T47D (cell line): ENCODE results near the gene FOXP2.

Experiments used
- DNase-seq, 2 experiments: peaks; one replicate each; pipeline versions ENCODE4 v3.0.0 to v3.0.0-alpha.2; 2011 to 2012; ENCODE audit warnings: low read depth in 1 of 2, low spot score in 1 of 2
- JUND ChIP-seq: IDR thresholded peaks from 2 replicates; pipeline ENCODE4 v1.6.1; 2012; ENCODE audit warnings: low read depth
- in situ Hi-C: cut with HindIII; loops from 2 replicates; pipeline ENCODE4 v1.10.0; 2016; ENCODE audit warnings: low sequenced_read_pairs, low pct_unique_long_range_greater_than_20kb

The FOXP2 gene

GRCh38 chr7:114700247-114700928 lies 285.8 kb downstream of the FOXP2 start:
- in situ Hi-C loops, result no loop called here
- no peak for TF ChIP-seq JUND
- DNase-seq, result no peak

- no peak for DNase-seq
- no peak for TF ChIP-seq JUND
- in situ Hi-C loops, result no loop called here
Observed at GRCh38 chr7:114703677-114704076, 289.1 kb downstream of the FOXP2 start.

- TF ChIP-seq JUND, result no peak
- in situ Hi-C loops, result no loop called here
- DNase-seq, result no peak
Observed at GRCh38 chr7:114708646-114709045, 294.0 kb downstream of the FOXP2 start.

- DNase-seq, result no peak
- in situ Hi-C loops, result no loop called here
- no peak for TF ChIP-seq JUND
Observed at GRCh38 chr7:114710499-114710898, 295.9 kb downstream of the FOXP2 start.

- no peak for DNase-seq
- no peak for TF ChIP-seq JUND
- in situ Hi-C loops, result no loop called here
Observed at GRCh38 chr7:114711241-114711640, 296.6 kb downstream of the FOXP2 start.

- in situ Hi-C loops, result no loop called here
- no peak for TF ChIP-seq JUND
- no peak for DNase-seq
Observed at GRCh38 chr7:114715907-114716306, 301.3 kb downstream of the FOXP2 start.

GRCh38 chr7:114718861-114719260 lies 304.2 kb downstream of the FOXP2 start:
- no peak for DNase-seq
- TF ChIP-seq JUND, result no peak
- in situ Hi-C loops, result no loop called here

- DNase-seq, result no peak
- TF ChIP-seq JUND, result no peak
- in situ Hi-C loops, result no loop called here
Observed at GRCh38 chr7:114720725-114721124, 306.1 kb downstream of the FOXP2 start.

- DNase-seq, result no peak
- in situ Hi-C loops, result no loop called here
- no peak for TF ChIP-seq JUND
Observed at GRCh38 chr7:114722562-114722961, 307.9 kb downstream of the FOXP2 start.

- no peak for TF ChIP-seq JUND
- in situ Hi-C loops, result no loop called here
- no peak for DNase-seq
Observed at GRCh38 chr7:114723308-114723707, 308.7 kb downstream of the FOXP2 start.

GRCh38 chr7:114740095-114740494 lies 325.5 kb downstream of the FOXP2 start:
- no peak for TF ChIP-seq JUND
- no peak for DNase-seq
- in situ Hi-C loops, result no loop called here

- in situ Hi-C loops, result no loop called here
Observed at GRCh38 chr7:114740941-114741340, 326.3 kb downstream of the FOXP2 start.

GRCh38 chr7:114741911-114742310 lies 327.3 kb downstream of the FOXP2 start:
- in situ Hi-C loops, result no loop called here
- no peak for TF ChIP-seq JUND
- no peak for DNase-seq

More at GRCh38 chr7:114740941-114741340, 326.3 kb downstream of the FOXP2 start:
- no peak for DNase-seq
- no peak for TF ChIP-seq JUND
